HCT116 (cell line): Measurements from ENCODE around the gene RABL3. TPM values are rescaled to one million over a fixed set of nuclear protein-coding genes. Genes with fewer than 3 reads are reported as not detected.

Experiments used
- ATAC-seq: fragments of 200-7000 bp; cut with Tn5 transposase; 2 replicates; pipeline ENCODE4 v1.9.1; 2020; ENCODE audit warnings: mild to moderate bottlenecking, moderate library complexity
- BruUV-seq: library from RNA; stranded (reverse); fragments of 400-500 nt; replicated peaks from 2 replicates; lab custom pipeline; 2021; lab: Mats Ljungman, UMichigan
- CTCF ChIA-PET: fragments of 300-600 bp; sonication (Branson Sonifier 250); formaldehyde crosslinking; loops from one replicate; lab custom pipeline; 2021; ENCODE audit warnings: antibody characterized with exemption; lab: Charles Lee
- POLR2A ChIA-PET: fragments of 300-600, 350-600 bp; sonication (Branson Sonifier 250); formaldehyde crosslinking; loops from one replicate; lab custom pipeline; 2021; ENCODE audit warnings: antibody characterized with exemption; lab: Charles Lee
- RAD21 ChIA-PET, 2 experiments: fragments of 300-600 bp; sonication (Branson Sonifier 250); formaldehyde crosslinking; loops; one replicate each; lab custom pipeline; 2023; ENCODE audit warnings: low total read pairs in 2 of 2; ENCODE audit not compliant: uncharacterized antibody in 2 of 2, unreplicated experiment in 2 of 2, low non-redundant PET in 1 of 2; lab: Charles Lee
- DNase-seq: peaks from one replicate; pipeline ENCODE4 v3.0.0-alpha.2; 2010; ENCODE audit warnings: low read depth, low spot score
- H2AFZ ChIP-seq: fragments of 200-600 bp; shearing (Covaris generic), sonication (generic); 2 replicates; pipeline ENCODE4 v1.6.1; 2017; ENCODE audit warnings: low read depth, mixed run types, mixed read lengths, antibody characterized with exemption, low read length; ENCODE audit not compliant: poor library complexity, severe bottlenecking
- H3K27ac ChIP-seq: 2 replicates; pipeline ENCODE4 v1.5.1; 2012; ENCODE audit warnings: low read depth, low read length
- H3K27me3 ChIP-seq: fragments of 200-600 bp; sonication (generic); 2 replicates; pipeline ENCODE4 v1.6.1; 2016; ENCODE audit warnings: mixed run types, low read length, mixed read lengths; ENCODE audit not compliant: insufficient read depth
- H3K36me3 ChIP-seq, 2 experiments: fragments of 200-500 bp in 1 of 2; fragments of 200-600 bp in 1 of 2; sonication (Bioruptor generic) in 1 of 2; sonication (generic) in 1 of 2; 2 replicates each; pipeline versions ENCODE4 v1.5.1 to v1.6.1; 2014 to 2016; ENCODE audit warnings: low read length in 2 of 2, inconsistent platforms in 1 of 2, mixed read lengths in 1 of 2, mixed run types in 1 of 2; ENCODE audit not compliant: insufficient read depth in 2 of 2, control insufficient read depth in 1 of 2
- H3K4me1 ChIP-seq, 2 experiments: fragments of 200-600 bp in 1 of 2; sonication (generic) in 1 of 2; 2 replicates each; pipeline versions ENCODE4 v1.5.1 to v1.6.1; 2012 to 2017; ENCODE audit warnings: low read length in 2 of 2, inconsistent platforms in 1 of 2, mild to moderate bottlenecking in 1 of 2, mixed read lengths in 1 of 2, mixed run types in 1 of 2, moderate library complexity in 1 of 2; ENCODE audit not compliant: insufficient read depth in 2 of 2, control insufficient read depth in 1 of 2
- H3K4me2 ChIP-seq: fragments of 200-600 bp; sonication (generic); 2 replicates; pipeline ENCODE4 v1.6.1; 2017; ENCODE audit warnings: mixed run types, low read length, mixed read lengths
- H3K4me3 ChIP-seq, 2 experiments: fragments of 200-600 bp in 1 of 2; sonication (generic) in 1 of 2; replicated peaks in 1 of 2; 2 replicates each; pipeline ENCODE4 v1.5.1; 2011 to 2016; ENCODE audit warnings: low read length in 2 of 2, control low read depth in 1 of 2, low read depth in 1 of 2, mild to moderate bottlenecking in 1 of 2, mixed read lengths in 1 of 2, mixed run types in 1 of 2
- H3K79me2 ChIP-seq: fragments of 200-600 bp; sonication (generic); 2 replicates; pipeline ENCODE4 v1.6.1; 2017; ENCODE audit warnings: mild to moderate bottlenecking, mixed run types, low read length, moderate library complexity, mixed read lengths; ENCODE audit not compliant: insufficient read depth
- H3K9ac ChIP-seq: fragments of 200-600 bp; sonication (generic); 2 replicates; pipeline ENCODE4 v1.6.1; 2016; ENCODE audit warnings: low read length, mixed read lengths
- H3K9me2 ChIP-seq: fragments of 200-600 bp; sonication (generic), shearing (Covaris generic); 2 replicates; pipeline ENCODE4 v1.6.1; 2017; ENCODE audit warnings: mixed run types, mild to moderate bottlenecking, moderate library complexity; ENCODE audit not compliant: insufficient read depth
- H3K9me3 ChIP-seq, 2 experiments: fragments of 200-500 bp in 1 of 2; fragments of 200-600 bp in 1 of 2; sonication (Bioruptor generic) in 1 of 2; sonication (generic) in 1 of 2; 2 replicates each; pipeline ENCODE4 v1.6.1; 2014 to 2017; ENCODE audit warnings: low read length in 2 of 2, mixed read lengths in 2 of 2, inconsistent platforms in 1 of 2, low read depth in 1 of 2, mild to moderate bottlenecking in 1 of 2, mixed run types in 1 of 2, moderate library complexity in 1 of 2; ENCODE audit not compliant: control insufficient read depth in 1 of 2, insufficient read depth in 1 of 2
- H4K20me1 ChIP-seq: fragments of 200-600 bp; sonication (generic), shearing (Covaris generic); 2 replicates; pipeline ENCODE4 v1.6.1; 2017; ENCODE audit warnings: mixed run types, mild to moderate bottlenecking, moderate library complexity; ENCODE audit not compliant: insufficient read depth
- ATF3 ChIP-seq: IDR thresholded peaks from 2 replicates; pipeline ENCODE4 v1.6.1; 2012
- CBX3 ChIP-seq: IDR thresholded peaks from 2 replicates; pipeline ENCODE4 v1.6.1; 2012; ENCODE audit warnings: low read depth
- CEBPB ChIP-seq: IDR thresholded peaks from 2 replicates; pipeline ENCODE4 v1.6.1; 2012; ENCODE audit warnings: low read depth
- CTCF ChIP-seq, 3 experiments: fragments of 200-600 bp in 1 of 3; sonication (generic) in 1 of 3; IDR thresholded peaks in 2 of 3; conservative IDR thresholded peaks in 1 of 3; 2 replicates each; pipeline ENCODE4 v1.5.1; 2012 to 2017; ENCODE audit warnings: low read depth in 2 of 3, low read length in 2 of 3, antibody characterized with exemption in 1 of 3, borderline replicate concordance in 1 of 3, control low read depth in 1 of 3, mild to moderate bottlenecking in 1 of 3, mixed read lengths in 1 of 3, mixed run types in 1 of 3, moderate library complexity in 1 of 3; ENCODE audit not compliant: insufficient read depth in 1 of 3
- EGR1 ChIP-seq: IDR thresholded peaks from 2 replicates; pipeline ENCODE4 v1.6.1; 2012; ENCODE audit warnings: low read depth
- ELF1 ChIP-seq: IDR thresholded peaks from 2 replicates; pipeline ENCODE4 v1.6.1; 2012; ENCODE audit warnings: low read depth, borderline replicate concordance
- EZH2 ChIP-seq: fragments of 200-600 bp; sonication (generic); IDR thresholded peaks from 2 replicates; pipeline ENCODE4 v1.6.1; 2017; ENCODE audit warnings: antibody characterized with exemption, mixed run types
- FOSL1 ChIP-seq: IDR thresholded peaks from 2 replicates; pipeline ENCODE4 v1.6.1; 2012; ENCODE audit warnings: low read depth
- JUND ChIP-seq: IDR thresholded peaks from 2 replicates; pipeline ENCODE4 v1.6.1; 2012
- POLR2A ChIP-seq: IDR thresholded peaks from 2 replicates; pipeline ENCODE4 v1.7.0; 2011; ENCODE audit warnings: borderline replicate concordance; ENCODE audit not compliant: insufficient read depth, insufficient read length; ENCODE audit errors: extremely low read depth
- POLR2AphosphoS5 ChIP-seq: IDR thresholded peaks from 2 replicates; pipeline ENCODE4 v1.6.1; 2011; ENCODE audit warnings: mild to moderate bottlenecking, low read depth, low read length, moderate library complexity
- REST ChIP-seq: IDR thresholded peaks from 2 replicates; pipeline ENCODE4 v1.6.1; 2012; ENCODE audit warnings: low read depth
- SIN3A ChIP-seq: IDR thresholded peaks from 2 replicates; pipeline ENCODE4 v1.6.1; 2012; ENCODE audit warnings: low read depth
- SP1 ChIP-seq: IDR thresholded peaks from 2 replicates; pipeline ENCODE4 v1.6.1; 2012; ENCODE audit warnings: low read depth
- SRF ChIP-seq: IDR thresholded peaks from 2 replicates; pipeline ENCODE4 v1.6.1; 2012; ENCODE audit warnings: low read depth
- TCF7L2 ChIP-seq: IDR thresholded peaks from 2 replicates; pipeline ENCODE4 v1.7.0; 2011; ENCODE audit warnings: borderline replicate concordance, inconsistent platforms; ENCODE audit not compliant: insufficient read depth, insufficient read length; ENCODE audit errors: extremely low read depth
- ZFX ChIP-seq: fragments of 450-650 bp; IDR thresholded peaks from 2 replicates; pipeline ENCODE4 v1.6.1; 2017
- ZNF274 ChIP-seq: fragments of 200-500 bp; sonication (Bioruptor generic); IDR thresholded peaks from 2 replicates; pipeline ENCODE4 v1.6.1; 2014; ENCODE audit warnings: mild to moderate bottlenecking, low read depth, low read length, inconsistent platforms
- intact Hi-C: fragments of 100-400 bp; cut with micrococcal nuclease; formaldehyde crosslinking; loops from 2 replicates; pipeline ENCODE4 v1.10.0; 2022
- total RNA-seq: library from RNA; stranded (reverse); gene quantifications from one replicate; pipeline ENCODE4 v1.2.1, GENCODE V29; 2021; ENCODE audit not compliant: unreplicated experiment
- TF ChIP-seq, protein P1 (sequence below): IDR thresholded peaks from 2 replicates; pipeline ENCODE4 v1.6.1; 2012
- TF ChIP-seq, protein P2 (sequence below): IDR thresholded peaks from 2 replicates; pipeline ENCODE4 v1.6.1; 2011; ENCODE audit warnings: mild to moderate bottlenecking, low read length, moderate library complexity; ENCODE audit not compliant: insufficient replicate concordance; ENCODE audit errors: extremely low read depth

The RABL3 gene
- total RNA-seq, 1 experiment from 2014 or later: 23.8 TPM

DNA sequence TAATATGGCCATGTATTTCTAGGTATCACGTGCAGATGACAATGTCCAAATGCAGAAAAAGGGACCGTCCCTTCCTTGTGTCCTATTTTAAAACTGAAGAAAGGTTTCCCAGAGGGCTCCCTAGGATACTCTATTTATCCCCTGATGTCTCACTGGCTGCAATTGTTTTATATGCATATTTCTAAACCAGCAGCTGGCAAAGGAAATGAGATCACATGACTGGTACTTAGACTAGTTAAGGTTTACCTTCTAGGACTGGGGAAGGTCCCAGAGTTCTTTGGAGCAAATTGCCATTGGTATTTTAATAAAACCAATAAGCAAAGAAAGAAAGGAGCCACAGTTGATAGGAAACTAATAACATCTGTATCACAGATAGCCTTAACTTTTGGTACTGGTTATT, 29.8 kb upstream of the RABL3 start:
- Histone ChIP-seq H3K9me3 (no peaks in the 10 kb centered on the region), H4K20me1 (no peaks in the 10 kb centered on the region), H3K4me1 (no peaks in the 10 kb centered on the region), H3K4me2 (no peak overlapping the region), H3K4me3 (no peak overlapping the region), H3K36me3 (peaks cover 4 to 6% of the 10 kb centered on the region in 2 experiments; a peak in 2 of 4 replicates), H3K79me2 (peaks cover 29% of the 10 kb centered on the region), H3K9ac (no peak overlapping the region), H3K9me2 (no peaks in the 10 kb centered on the region), H3K27ac (no peak overlapping the region), H2AFZ (no peak overlapping the region), H3K27me3 (no peaks in the 10 kb centered on the region)
- intact Hi-C loops: no loop called here
- no TSS peak for BruUV-seq
- DNase-seq (no peak), ATAC-seq (no peak)
- POLR2A ChIA-PET: no interaction called here
- RAD21 ChIA-PET: no interaction called here
- TF ChIP-seq SP1 (no peak), CBX3 (no peak), ATF3 (no peak), ZNF274 (no peak), ZFX (no peak), REST (no peak), JUND (no peak), POLR2A (no peak), CEBPB (no peak), SRF (no peak), ELF1 (no peak), EZH2 (no peak), CTCF (IDR thresholded peaks at IDR 0.05 in 2 of 3, conservative IDR thresholded peaks at IDR 0.05 in 1 of 3; ENCODE audit: borderline replicate concordance in 1 of 3, insufficient read depth in 1 of 3, low read depth in 2 of 3, low read length in 2 of 3) (no peak), TCF7L2 (no peak), EGR1 (no peak), FOSL1 (no peak), POLR2AphosphoS5 (no peak), SIN3A (no peak)
- TF ChIP-seq, protein P1, sequence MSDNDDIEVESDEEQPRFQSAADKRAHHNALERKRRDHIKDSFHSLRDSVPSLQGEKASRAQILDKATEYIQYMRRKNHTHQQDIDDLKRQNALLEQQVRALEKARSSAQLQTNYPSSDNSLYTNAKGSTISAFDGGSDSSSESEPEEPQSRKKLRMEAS: no peak
- TF ChIP-seq, protein P2, sequence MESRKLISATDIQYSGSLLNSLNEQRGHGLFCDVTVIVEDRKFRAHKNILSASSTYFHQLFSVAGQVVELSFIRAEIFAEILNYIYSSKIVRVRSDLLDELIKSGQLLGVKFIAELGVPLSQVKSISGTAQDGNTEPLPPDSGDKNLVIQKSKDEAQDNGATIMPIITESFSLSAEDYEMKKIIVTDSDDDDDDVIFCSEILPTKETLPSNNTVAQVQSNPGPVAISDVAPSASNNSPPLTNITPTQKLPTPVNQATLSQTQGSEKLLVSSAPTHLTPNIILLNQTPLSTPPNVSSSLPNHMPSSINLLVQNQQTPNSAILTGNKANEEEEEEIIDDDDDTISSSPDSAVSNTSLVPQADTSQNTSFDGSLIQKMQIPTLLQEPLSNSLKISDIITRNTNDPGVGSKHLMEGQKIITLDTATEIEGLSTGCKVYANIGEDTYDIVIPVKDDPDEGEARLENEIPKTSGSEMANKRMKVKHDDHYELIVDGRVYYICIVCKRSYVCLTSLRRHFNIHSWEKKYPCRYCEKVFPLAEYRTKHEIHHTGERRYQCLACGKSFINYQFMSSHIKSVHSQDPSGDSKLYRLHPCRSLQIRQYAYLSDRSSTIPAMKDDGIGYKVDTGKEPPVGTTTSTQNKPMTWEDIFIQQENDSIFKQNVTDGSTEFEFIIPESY: no peak
- CTCF ChIA-PET: no interaction called here
